Measurements from ENCODE around the gene CNIH3. TPM values are rescaled to one million over a fixed set of nuclear protein-coding genes. Genes with fewer than 3 reads are reported as not detected.

CNIH3 gene
- total and polyA plus RNA-seq, 10 of the 15 experiments (the other 5 are each of a cell fraction or from before 2014, with no cell fraction given): 0.77 to 5.8 (median 1.8) TPM

DNA sequence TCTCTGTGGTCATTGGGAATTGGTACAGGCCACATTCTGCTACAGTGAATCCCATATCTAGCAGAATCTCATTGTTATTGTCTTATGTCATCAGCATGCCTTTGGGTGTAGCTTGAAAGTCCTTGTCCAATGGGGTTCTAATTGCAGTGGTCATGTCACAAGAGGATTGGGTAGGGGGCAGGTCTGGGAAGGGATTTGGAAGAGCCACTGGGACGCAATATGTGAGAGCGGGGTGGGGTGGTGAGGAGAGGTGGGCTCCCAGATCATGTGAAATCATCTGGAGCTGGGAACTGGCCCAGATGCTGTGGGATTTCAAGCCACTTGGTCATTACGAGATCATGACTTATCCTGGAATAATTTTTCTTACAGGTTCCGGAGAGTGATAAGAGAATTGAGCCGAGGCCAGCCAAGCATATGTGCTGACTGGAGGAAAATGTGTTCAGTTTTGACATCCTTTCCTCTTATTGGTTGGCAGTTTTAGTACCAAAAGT, 16.3 kb downstream of the CNIH3 start:
- no peak for TF ChIP-seq YY1 (IDR thresholded peaks at IDR 0.05; ENCODE audit: low read depth, low read length)
- TF ChIP-seq USF1 (IDR thresholded peaks at IDR 0.05; ENCODE audit: borderline replicate concordance, extremely low read length, insufficient read depth, low read depth, low read length): no peak
- no peak for TF ChIP-seq SMARCA5 (IDR thresholded peaks at IDR 0.05)
- no peak for TF ChIP-seq MTA2 (IDR thresholded peaks at IDR 0.05; ENCODE audit: low read depth)
- TF ChIP-seq IKZF1 (conservative IDR thresholded peaks at IDR 0.05): no peak
- no peak for TF ChIP-seq GATAD2B (conservative IDR thresholded peaks at IDR 0.05; ENCODE audit: low read depth)
- TF ChIP-seq YBX1 (IDR thresholded peaks at IDR 0.05): no peak
- no peak for TF ChIP-seq SPI1 (IDR thresholded peaks at IDR 0.05; ENCODE audit: borderline replicate concordance, insufficient read depth, low read depth, low read length)
- no peak for TF ChIP-seq SMAD1 (IDR thresholded peaks at IDR 0.05; ENCODE audit: low read depth, partially characterized antibody)
- TF ChIP-seq CHD4 (IDR thresholded peaks at IDR 0.05): no peak
- TF ChIP-seq ETV6 (conservative IDR thresholded peaks at IDR 0.05 in 1 of 2, IDR thresholded peaks at IDR 0.05 in 1 of 2; ENCODE audit: borderline replicate concordance in 1 of 2, low read depth in 1 of 2): no peak
- TF ChIP-seq NKRF (conservative IDR thresholded peaks at IDR 0.05): no peak
- no peak for TF ChIP-seq RCOR1 (conservative IDR thresholded peaks at IDR 0.05; ENCODE audit: low read depth, low read length)
- no peak for TF ChIP-seq ATF7 (IDR thresholded peaks at IDR 0.05; ENCODE audit: low read depth)
- TF ChIP-seq ZNF622 (IDR thresholded peaks at IDR 0.05): no peak
- TF ChIP-seq TCF12 (IDR thresholded peaks at IDR 0.05; ENCODE audit: low read depth, low read length): no peak
- TF ChIP-seq HCFC1 (IDR thresholded peaks at IDR 0.05; ENCODE audit: low read length): no peak
- TF ChIP-seq TBL1XR1 (IDR thresholded peaks at IDR 0.05; ENCODE audit: low read depth, low read length): no peak
- no peak for TF ChIP-seq MYC (IDR thresholded peaks at IDR 0.05; ENCODE audit: insufficient read depth, insufficient read length, insufficient replicate concordance, low read length, severe bottlenecking)
- no peak overlapping the region for H3K4me2 ChIP-seq (ENCODE audit: control insufficient read depth, insufficient read depth)
- H3K27ac ChIP-seq (ENCODE audit: control insufficient read depth, insufficient read depth): no peak overlapping the region
- no peaks in the 10 kb centered on the region for H4K20me1 ChIP-seq (ENCODE audit: control insufficient read depth, insufficient read depth)
- no peak overlapping the region for H3K9ac ChIP-seq (ENCODE audit: control insufficient read depth, insufficient read depth, low read length)
- H3K4me1 ChIP-seq (ENCODE audit: control insufficient read depth, insufficient read depth, low read length): no peaks in the 10 kb centered on the region
- DNase-seq (ENCODE audit: low read depth, low spot score): no peak
- SMC1A ChIA-PET (ENCODE audit: uncharacterized antibody, unreplicated experiment): interaction anchor here (0.6 to 3.9 kb wide), 4 partner anchors 12 to 285 kb away, joined by 3 to 15 read pairs (median 3); no protein-coding TSS in a partner anchor
- no TSS peak for BruUV-seq (replicated peaks)
- intact Hi-C loops (cut with micrococcal nuclease; ENCODE audit: unreplicated experiment): no loop called here
- FAIRE-seq: no peak
- peaks cover 0 to 3% of the 10 kb centered on the region in 2 experiments; a peak in 1 of 4 replicates for H3K27me3 ChIP-seq (replicated peaks in 1 of 2; ENCODE audit: control insufficient read depth in 2 of 2, insufficient read depth in 2 of 2, low read length in 1 of 2)
- H2AFZ ChIP-seq (ENCODE audit: control insufficient read depth, low read depth, low read length): no peak overlapping the region
- CTCF ChIA-PET: interaction anchor here (2.4 to 4.5 kb wide), 2 partner anchors 12 to 219 kb away, joined by 9 to 15 read pairs; no protein-coding TSS in a partner anchor
- no peaks in the 10 kb centered on the region for H3K9me3 ChIP-seq (replicated peaks; ENCODE audit: control insufficient read depth, insufficient read depth, low read length)
- RAD21 ChIA-PET (ENCODE audit: unreplicated experiment): interaction anchor here (0.9 to 1.2 kb wide), 2 partner anchors 12 to 290 kb away, joined by 3 read pairs; no protein-coding TSS in a partner anchor
- in situ Hi-C loops (cut with MboI): no loop called here
- POLR2A ChIA-PET: no interaction called here
- 31% methylated on average over 5 of the region's 5 CpGs for WGBS (ENCODE audit: insufficient coverage, insufficient replicate concordance, low lambda C conversion rate, missing lambda C conversion rate)
- no peak for ATAC-seq
- H3K36me3 ChIP-seq (ENCODE audit: control insufficient read depth in 2 of 2, insufficient read depth in 2 of 2, low read length in 1 of 2): no peaks in the 10 kb centered on the region
- no peak overlapping the region for H3K4me3 ChIP-seq
- H3K79me2 ChIP-seq (ENCODE audit: control insufficient read depth, insufficient read depth, low read length): no peaks in the 10 kb centered on the region

Measured in GM12878 (cell line).